AG09319 (cell line): ENCODE measurements around the gene MAD1L1.
"Not testable (repeated sequence)": the region's sequence is repeated elsewhere in the genome, so short reads cannot be mapped to it uniquely, and the experiment has no call there.

Experiments used
- DNase-seq: peaks from one replicate; pipeline ENCODE4 v3.0.0-alpha.2; 2010; ENCODE audit warnings: low read depth; ENCODE audit errors: extremely low read depth
- TF ChIP-seq, protein P1 (sequence below): IDR thresholded peaks from 2 replicates; pipeline ENCODE4 v1.5.1; 2011; ENCODE audit warnings: low read depth, mild to moderate bottlenecking, inconsistent platforms, low read length, moderate library complexity

The MAD1L1 gene

DNA sequence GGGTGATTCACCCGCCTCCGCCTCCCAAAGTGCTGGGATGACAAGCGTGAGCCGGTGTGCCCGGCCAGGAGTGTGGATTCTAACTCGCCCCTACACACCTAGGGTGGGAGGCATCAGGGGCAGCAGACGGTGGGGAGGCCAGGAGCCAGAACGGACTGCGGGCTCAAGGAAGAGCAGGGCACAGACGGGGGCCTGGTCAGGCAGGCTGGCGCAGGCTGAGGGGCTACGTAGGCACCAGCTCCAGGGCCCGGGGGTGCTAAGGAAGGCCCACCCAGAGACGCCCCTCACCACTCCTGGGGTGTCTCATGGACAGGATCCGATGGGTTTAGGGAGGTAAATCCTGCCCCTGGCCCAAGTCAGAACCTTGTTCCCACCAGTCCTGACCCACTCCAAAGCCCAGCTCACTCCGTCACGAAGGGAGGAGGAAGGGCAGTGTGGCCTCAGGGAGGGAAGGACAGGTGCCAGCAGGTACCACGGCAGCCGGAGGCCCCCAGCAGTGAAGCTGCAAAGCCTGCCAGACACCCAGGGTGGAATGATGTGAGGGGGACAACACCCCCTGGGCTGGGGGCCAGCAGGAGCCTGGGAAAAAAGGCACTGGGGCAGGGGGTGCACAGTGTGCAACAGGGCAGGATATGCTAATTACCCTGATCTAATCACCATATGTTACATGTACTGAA is 251.4 kb downstream of the MAD1L1 start:
- no peak for DNase-seq
- TF ChIP-seq, protein P1, sequence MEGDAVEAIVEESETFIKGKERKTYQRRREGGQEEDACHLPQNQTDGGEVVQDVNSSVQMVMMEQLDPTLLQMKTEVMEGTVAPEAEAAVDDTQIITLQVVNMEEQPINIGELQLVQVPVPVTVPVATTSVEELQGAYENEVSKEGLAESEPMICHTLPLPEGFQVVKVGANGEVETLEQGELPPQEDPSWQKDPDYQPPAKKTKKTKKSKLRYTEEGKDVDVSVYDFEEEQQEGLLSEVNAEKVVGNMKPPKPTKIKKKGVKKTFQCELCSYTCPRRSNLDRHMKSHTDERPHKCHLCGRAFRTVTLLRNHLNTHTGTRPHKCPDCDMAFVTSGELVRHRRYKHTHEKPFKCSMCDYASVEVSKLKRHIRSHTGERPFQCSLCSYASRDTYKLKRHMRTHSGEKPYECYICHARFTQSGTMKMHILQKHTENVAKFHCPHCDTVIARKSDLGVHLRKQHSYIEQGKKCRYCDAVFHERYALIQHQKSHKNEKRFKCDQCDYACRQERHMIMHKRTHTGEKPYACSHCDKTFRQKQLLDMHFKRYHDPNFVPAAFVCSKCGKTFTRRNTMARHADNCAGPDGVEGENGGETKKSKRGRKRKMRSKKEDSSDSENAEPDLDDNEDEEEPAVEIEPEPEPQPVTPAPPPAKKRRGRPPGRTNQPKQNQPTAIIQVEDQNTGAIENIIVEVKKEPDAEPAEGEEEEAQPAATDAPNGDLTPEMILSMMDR = no peak

DNA sequence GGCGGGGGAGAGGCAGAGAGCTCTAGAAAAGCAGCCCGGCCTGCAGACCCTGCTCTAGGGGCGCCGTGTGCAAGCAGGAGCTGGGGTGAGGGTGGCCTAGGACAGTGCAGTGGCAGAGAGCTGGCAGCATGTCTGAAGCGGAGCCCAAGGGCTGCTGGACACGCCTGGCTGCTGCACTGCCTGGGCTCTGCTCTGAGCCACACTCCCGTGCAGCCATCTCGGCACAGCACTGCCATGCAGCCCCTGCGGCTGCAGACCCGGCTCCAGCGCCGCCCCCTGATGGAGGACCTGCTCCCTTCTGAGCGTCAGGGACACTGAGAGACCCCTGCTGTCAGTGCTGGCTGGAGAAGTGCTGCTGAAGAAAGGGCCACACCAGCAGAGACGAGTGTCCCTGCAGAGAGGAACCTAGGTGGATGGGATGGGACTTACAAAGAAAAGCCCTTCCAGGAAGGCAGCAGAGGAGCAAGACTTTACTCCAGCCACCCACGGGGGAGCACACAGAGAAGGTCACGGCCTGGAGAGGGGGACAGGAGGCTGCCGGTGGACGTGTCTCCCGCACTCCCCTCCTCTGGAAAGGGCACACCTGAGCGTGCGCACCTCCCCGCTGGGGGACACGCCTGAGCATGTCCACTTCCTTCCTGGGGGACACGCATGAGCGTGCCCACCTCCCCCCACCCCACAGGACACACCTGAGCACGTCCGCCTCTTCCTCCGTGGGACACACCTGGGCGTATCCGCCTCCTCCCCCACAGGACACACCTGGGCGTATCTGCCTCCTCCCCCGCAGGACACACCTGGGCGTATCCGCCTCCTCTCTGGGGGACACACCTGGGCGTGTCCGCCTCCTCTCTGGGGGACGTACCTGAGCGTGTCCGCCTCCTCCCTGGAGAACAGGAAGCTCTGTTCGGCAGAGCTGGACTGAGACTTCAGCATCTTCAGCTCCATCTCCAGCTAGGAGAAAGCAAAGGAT is 252.9 kb downstream of the MAD1L1 start:
- TF ChIP-seq, protein P1 = no peak

DNA sequence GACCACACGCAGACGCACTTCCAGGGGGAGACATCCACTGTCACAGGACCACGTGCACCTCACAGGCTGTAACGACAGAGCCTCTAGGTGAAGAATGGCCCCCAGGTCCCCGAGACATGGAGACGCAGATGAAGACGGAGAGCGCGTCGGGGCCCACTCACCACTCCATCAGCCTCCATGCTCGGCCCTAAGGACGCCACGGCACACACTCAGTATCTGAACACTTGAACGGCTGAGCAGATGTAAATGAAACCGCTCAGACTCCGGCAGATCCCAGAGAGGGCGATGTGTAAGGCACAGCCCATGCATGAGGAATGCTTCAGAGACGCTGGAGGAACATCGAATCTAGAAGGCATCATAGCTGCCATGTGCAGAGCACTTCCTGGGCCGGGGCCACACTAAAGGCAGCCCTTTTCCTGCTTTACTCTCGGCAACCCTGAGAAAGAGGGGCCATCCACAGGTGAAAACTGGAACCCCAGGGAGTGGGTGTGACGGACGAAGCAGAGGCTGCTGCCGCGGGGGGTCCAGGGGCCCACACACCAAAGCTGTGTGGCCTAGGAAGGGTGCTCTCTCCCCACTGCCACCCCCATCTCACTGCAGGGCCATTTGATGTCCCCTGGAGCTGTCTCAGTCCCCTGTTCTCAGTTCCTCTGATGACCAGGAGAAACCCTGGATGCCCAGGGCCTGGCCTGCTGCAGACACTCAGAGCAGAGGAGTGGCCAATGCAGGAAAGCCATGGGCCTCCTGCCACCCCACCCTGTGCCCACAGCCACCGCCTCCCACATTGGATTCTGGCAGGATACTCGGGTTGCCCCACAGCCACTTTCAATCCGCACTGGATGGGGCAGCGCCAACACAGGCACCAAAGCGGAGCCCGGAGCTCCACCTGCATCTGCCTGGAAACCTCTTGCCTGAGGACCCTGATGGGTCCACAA is 253.8 kb downstream of the MAD1L1 start:
- DNase-seq = no peak
- TF ChIP-seq, protein P1 = no peak

More for the DNA sequence above, 252.9 kb downstream of the MAD1L1 start:
- no peak for DNase-seq

GRCh38 chr7:1977876-1978441 is 254.8 kb downstream of the MAD1L1 start:
- TF ChIP-seq, protein P1 = no peak
- no peak for DNase-seq

DNA sequence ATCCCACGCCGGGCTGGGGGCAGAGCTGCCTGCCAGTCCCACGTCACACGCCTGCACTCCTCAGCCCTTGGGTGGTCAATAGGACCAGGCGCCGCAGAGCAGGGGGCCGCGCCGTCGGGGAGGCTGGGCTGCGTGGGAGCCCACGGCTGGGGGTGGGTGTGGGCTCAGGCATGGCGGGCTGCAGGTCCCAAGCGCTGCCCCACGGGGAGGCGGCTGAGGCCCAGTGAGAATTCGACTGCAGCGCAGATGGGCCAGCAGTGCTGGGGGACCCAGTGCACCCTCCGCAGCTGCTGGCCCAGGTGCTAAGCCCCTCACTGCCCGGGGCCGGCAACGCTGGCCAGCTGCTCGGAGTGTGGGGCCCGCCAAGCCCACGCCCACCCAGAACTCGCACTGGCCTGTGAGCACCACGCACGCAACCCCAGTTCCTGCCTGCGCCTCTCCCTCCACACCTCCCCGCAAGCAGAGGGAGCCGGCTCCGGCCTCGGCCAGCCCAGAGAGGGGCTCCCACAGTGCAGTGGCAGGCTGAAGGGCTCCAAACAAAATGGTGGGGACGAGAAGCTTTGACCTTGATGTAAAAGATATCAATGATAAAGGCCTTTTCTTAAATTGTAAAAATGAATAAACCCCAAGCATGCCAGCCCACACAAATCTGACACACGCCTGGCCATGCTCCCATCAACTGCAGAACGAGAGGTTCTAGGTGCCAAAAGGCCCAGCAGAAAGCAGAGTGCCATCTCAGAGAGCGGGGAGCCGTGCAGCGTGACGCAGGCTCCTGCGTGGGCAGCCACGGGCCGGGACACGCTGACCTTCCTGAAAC is 255.5 kb downstream of the MAD1L1 start:
- TF ChIP-seq, protein P1 = no peak
- no peak for DNase-seq

- not testable (repeated sequence) for DNase-seq
Observed at GRCh38 chr7:1976521-1976920, 256.2 kb downstream of the MAD1L1 start.
